ENCODE measurements around the gene SASH1. TPM values are rescaled to one million over a fixed set of nuclear protein-coding genes. Genes with fewer than 3 reads are reported as not detected.

The SASH1 gene
- total RNA-seq, 1 donor from 2014 or later, result 14.0 TPM

DNA sequence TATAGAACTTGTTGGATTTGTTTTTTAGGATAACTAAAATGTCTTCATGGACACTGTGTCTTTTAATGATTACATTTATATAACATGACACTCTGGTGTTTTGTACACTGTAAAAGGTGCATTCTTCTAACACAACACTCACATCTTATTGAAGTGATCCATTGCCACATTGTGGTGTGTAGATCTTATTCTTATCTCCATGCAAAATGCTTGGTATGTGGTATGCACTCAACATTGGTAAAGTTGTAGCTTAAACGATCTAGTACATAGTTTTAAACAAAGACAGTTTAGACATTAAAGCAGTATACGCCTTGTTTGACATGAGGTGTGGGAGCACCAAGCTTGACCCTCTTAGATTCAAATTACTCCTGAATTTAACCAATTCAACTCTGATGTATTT lies 84.7 kb downstream of the SASH1 start:
- no peak for DNase-seq (ENCODE audit: low spot score)
- ATAC-seq, result no peak

DNA sequence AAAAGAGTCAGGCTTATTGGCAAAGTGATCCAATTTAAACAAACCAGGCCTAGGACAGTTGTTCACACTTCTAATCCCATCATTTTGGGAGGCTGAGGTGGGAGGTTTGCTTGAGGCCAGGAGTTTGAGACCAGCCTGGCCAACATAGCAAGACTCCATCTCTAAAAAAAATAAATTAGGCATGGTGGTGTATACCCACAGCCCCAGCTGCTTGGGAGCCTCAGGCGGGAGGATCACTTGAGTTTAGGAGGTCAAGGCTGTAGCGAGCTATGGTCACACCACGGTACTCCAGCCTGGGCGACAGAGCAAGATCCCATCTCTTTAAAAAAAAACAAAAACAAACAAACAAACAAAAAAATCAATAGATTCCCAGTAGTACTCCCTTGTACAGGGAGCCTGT lies 86.8 kb downstream of the SASH1 start:
- DNase-seq (ENCODE audit: low spot score) (no peak), ATAC-seq (no peak)

DNA sequence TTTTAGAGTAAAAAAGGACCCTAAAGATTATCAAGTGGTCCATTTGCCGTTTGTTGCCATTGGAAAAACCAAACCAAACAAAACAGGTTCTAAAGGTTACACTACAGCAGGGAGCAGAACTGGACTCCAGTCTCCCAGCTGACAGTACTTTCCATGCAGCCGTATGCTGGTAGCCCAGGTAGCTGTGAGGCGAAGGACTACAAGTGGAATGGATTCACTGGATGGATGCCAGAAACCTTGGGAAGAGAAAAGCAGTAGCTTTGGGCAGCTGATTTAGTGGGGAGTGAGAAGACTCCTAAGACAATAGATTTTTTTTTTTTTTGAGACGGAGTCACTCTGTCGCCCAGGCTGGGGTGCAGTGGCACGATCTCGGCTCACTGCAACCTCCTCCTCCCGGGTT lies 88.3 kb downstream of the SASH1 start:
- peak; percentile 62 for ATAC-seq
- DNase-seq (ENCODE audit: low spot score), result no peak

DNA sequence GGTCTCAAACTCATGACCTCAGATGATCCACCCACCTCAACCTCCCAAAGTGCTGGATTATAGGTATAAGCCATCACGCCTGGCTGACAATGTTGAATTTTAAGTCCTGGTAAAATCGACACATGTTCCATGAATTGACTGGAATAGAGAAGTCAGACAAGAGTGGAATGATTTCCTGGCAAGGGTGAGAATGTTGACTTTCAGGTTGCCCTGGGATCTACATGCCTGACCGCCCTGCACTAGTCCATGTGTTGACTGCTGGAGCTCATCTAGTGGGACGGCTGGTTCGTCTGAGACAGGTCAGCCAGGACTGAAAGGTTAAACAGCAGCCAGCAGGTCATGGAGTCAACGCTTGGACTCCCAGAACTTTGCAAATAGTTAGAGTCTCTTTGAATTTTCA lies 88.8 kb downstream of the SASH1 start:
- peak; percentile 97 for ATAC-seq
- DNase-seq (ENCODE audit: low spot score), result peak; percentile 75

DNA sequence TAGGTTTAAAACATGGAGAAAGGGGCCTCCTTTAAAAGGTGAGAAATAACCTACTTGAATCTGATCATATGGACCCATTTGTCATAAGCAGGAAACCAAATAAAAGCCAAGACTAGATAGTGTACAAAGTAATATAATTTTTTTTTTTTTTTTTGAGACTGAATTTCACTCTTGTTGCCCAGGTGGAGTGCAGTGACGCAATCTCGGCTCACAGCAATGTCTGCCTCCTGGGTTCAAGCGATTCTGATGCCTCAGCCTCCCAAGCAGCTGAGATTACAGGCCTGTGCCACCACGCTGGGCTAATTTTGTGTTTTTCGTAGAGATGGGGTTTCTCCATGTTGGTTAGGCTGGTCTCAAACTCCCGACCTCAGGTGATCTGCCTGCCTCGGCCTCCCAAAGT lies 89.2 kb downstream of the SASH1 start:
- DNase-seq (ENCODE audit: low spot score) (no peak), ATAC-seq (peak; percentile 5)

DNA sequence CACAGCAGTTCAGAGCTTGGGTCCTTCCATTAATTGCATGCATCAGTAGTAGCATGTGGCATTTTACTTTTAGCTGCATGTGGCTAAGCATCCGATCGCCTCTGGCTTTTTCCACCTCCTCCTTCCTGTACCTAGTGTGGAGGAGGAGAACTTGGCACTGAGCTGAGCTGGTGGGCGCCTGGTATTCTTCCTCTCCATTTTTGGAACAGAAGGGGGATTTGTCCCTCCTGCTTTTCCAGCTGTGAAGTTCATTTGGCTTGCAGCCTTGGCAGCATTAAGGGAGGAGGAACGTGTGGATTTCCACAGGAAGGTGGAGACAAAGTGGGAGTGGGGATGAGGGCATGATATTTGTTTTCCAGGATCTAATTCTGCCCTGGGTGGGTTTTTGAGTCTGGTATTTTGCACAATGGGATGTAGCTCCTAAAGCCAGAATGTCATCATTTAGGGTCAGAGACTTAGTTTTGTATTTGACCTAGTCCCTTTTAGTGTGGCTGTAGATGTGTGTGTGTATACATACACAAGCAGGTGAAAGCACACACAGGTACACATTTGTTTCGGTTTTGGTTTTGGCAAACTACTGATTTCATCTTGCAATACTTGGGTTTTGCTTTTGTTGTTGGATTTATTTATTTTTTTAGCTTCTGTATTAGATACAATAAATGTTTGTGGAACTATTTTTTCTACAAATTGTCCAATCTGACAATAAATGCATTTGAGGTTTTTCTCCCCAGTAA lies 90.0 kb downstream of the SASH1 start:
- ATAC-seq (no peak), DNase-seq (ENCODE audit: low spot score) (no peak)

DNA sequence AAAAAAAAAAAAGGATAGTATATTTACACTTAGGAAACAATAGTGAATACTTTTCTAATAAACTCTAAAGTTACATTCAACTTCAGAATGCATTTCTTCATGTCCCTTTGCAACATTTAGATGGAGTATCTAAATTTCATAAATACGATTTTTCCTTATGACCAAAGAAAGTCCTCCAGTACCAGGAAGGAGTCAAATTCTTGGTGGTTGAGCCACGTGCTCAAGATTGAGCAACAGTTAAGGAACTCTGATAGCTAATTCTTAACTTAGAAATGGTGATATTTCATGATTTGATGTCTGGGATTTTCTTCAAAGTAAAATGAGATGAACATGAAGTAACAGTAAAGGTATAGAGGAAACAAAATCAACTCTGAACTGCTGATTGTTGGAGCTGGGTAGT lies 92.7 kb downstream of the SASH1 start:
- no peak for ATAC-seq
- DNase-seq (ENCODE audit: low spot score), result no peak

DNA sequence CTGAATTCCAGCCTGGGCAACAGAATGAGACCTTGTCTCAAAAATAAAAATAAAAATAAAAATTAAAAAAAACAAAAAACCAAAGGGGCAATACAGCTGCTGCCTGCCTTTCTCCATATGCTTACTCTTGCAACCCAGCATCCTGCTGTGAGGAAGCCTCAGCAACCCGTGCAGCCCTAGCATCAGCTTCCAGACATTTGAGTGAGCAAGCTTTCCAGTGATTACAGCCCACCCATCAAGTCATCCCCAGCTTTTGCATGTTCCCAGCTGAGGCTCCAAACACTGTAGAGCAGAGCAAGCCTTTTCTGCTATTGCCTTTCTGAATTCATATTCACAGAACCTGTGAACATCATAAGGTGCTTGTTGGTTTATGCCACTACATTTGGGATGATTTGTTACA lies 93.8 kb downstream of the SASH1 start:
- no peak for DNase-seq (ENCODE audit: low spot score)
- ATAC-seq, result no peak

DNA sequence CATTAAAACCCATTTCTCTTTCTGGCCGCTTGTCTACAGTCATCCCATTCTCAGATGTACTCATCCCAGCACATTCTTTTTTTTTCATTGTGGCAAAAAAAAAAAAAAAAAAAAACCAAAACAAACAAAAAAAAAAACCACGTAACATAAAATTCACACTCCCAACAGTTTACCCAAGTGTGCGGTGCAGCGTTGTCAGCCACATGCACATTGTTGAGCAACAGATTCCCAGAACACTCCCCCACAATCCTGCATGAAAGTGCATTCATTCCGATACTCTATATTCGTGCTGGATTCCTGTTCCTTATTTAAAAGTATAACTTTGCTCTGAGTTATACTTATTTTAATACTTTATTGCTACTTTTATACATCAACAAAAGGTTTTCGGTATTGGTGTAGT lies 96.0 kb downstream of the SASH1 start:
- ATAC-seq, result no peak
- no peak for DNase-seq (ENCODE audit: low spot score)

DNA sequence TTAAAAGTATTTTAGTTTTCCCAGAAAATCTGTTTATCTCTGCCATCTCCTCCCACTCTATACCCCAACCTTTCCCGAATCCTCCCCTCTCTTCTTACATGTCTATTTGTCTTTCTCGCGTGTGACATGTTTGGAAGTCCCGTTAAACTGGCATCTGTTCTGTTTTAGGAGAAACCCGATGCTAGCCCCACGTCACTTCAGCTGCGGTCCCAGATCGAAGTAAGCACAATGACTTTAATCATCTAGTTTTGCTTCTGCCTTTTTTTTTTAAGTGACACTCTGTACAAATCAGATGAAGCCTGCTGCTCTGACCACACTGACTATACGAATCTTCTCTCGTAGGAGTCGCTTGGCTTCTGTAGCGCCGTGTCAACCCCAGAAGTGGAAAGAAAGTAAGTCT lies 97.4 kb downstream of the SASH1 start:
- ATAC-seq, result no peak
- DNase-seq (ENCODE audit: low spot score), result no peak

DNA sequence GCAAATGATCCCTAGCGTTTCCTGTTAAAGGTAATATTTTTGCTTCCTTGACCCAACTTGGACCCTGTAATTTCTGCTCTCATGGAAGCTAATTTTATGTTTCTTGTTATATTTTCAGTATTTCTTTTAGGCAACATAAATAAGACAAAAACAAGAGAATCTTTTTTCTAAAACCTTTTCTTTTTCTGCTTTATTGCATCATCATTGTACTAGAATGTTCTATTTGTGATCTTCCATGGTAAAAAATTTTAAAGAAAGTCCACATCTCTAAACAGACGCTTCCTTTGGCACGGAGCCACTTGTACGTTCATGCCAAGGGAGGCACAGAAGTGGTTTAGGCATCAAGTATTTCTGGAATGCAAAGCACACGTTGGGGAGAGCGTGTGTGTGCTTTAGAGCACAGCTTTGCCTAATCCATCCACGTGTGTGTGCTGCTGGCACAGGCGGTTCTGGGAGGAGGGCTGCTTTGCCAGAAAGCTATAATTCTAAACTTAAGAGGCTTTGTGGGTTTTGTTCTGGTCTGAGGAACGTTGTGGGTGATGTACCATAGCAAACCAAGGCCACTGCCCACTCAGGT lies 98.3 kb downstream of the SASH1 start:
- peak; percentile 52 for DNase-seq (ENCODE audit: low spot score)
- peak; percentile 72 for ATAC-seq

DNA sequence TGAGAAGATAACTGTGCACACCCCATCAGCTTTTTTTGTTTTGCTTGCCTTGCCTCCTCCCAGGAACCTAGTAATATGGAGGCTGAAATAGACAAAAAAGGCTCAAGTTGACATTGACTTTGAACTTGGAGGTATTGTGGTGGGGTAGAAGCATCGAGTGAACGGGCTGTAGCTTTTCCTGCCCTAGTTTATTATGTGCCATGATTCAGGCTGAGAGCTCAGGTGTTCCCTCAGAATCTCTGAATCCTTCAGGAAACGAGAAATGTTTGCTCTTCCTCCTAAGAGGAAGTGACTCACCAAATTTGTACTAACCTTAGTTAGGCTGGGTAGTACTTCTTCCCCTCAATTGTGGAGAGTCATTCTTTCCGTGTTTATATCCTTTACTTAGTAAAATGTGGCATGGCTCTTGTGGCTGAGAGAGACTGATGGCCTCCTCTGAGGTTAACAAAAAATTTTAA lies 98.8 kb downstream of the SASH1 start:
- ATAC-seq, result peak; percentile 22
- no peak for DNase-seq (ENCODE audit: low spot score)

DNA sequence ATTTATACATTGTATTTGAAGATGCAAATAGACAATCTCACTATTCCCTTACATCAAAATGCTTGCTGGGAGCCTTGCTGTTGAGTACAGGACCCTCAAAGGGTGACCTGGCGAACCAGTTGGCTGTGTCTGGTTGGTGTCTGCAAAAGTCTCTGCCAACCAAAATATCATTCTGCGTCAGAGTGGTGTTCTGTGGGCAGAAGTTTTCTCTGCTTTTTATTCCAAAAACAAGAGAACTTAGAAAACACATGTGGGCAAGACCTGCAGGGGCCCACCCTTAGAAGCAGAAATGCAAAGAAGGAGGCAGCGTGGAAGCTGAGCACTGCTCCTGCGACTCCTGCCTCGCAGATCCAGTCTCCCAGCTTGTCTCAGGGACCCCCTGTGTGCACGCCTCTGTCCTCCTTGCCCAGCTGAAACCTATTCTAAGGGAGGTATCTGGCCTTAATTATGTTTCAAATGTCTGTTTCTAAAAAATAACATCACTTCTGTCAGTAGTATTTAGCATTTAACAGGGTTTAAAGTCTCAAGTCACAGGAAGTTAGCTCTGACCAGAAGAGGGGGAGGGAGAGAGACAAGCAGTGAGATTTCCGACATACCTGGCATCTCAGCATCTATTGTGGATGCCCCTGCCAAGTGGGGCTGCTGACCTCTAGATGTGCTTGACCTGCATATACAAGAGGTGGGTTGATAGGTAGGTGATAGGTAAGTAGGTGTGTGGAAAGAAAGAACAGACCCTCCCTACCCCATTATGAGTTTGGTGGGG lies 101.3 kb downstream of the SASH1 start:
- no peak for ATAC-seq

DNA sequence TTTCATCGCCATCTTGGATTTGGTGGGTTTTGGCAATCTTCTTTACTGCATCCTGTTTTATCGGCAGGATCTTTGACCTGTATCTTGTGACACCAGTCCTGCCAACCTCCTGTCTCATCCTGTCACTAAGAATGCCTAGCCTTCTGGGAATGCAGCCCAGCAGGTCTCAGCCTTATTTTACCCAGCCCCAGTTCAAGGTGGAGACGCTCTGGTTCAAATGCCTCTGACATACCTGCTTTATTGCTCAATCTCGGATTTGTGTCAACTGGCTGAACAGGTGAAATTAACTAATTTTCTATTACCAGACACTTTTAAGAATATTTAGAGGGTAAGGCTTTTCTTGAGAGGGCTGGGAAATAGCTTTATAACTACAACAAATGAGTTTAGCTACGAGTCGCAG lies 102.5 kb downstream of the SASH1 start:
- ATAC-seq, result no peak
- no peak for DNase-seq (ENCODE audit: low spot score)

More for the DNA sequence above, 101.3 kb downstream of the SASH1 start:
- no peak for DNase-seq (ENCODE audit: low spot score)

DNA sequence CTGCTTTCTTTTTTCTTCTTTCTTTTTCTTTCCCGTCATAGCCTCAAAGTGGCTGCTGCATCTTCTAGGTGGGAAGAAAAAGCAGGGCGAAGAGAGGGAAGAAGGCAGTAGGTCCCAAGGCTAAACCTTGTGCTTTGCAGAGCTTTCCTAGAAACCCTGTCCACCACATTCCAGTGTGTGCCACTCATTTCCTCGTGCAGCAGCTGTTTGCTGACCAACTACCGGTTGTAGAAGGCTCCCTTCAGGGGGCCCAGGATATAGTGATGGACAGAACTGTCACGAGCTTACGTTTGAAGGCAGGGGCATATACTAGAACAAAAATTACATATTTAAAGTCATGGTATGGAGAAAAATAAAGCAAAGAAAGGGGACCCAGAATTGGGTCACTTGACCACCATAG lies 103.0 kb downstream of the SASH1 start:
- DNase-seq (ENCODE audit: low spot score) (no peak), ATAC-seq (no peak)

DNA sequence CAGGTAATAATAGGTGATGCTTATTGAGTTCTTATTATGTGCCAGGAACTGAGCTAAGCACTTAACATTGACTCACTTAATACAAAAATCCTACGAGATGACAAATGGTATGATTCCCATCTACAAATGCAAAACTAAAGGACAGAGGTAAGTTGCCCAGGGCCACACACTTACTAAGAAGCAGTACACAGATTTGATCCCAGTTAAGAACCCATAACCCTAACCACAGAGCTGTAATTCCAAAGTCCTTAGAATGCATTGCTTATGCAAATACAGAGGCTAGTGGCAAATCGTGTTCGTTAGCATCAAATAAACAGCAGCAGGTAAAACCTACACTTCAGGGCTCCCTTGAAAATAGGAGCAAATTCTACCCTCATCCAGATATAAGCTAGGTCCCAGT lies 104.0 kb downstream of the SASH1 start:
- no peak for ATAC-seq

DNA sequence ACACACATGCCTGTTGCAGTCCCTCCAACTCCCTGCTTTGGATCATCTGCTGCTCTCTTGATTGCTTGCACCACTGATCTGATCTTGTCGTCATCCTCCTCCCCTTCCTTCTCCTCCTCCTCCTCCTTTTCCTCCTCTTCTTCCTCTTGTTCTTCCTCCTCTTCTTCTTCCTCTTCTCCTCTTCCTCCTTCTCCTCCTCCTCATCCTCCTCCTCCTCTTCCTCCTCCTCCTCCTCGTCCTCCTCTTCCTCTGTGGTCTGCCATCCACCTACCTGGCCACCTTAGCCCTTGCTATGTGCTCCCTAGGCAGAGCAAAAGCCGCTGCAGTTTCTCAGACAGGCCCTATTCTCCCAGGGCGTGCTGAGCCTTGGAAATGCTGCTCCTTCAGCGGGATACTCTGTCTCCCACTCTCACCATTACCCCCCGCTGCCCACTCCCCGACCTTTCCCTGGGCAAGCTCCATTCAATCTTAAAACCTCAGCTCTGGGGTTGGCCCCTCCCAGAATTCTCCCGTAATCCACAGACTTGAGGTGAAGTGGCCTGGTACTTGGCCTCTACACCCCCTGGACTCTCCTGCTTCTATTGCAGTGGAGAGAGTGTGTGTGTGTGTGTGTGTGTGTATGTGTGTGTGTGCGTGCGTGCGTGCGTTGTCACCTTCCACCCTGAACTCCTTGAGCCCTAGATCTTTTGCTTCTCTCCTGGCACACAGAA lies 105.0 kb downstream of the SASH1 start:
- ATAC-seq (no peak), DNase-seq (ENCODE audit: low spot score) (no peak)

More for the DNA sequence above, 104.0 kb downstream of the SASH1 start:
- no peak for DNase-seq (ENCODE audit: low spot score)

DNA sequence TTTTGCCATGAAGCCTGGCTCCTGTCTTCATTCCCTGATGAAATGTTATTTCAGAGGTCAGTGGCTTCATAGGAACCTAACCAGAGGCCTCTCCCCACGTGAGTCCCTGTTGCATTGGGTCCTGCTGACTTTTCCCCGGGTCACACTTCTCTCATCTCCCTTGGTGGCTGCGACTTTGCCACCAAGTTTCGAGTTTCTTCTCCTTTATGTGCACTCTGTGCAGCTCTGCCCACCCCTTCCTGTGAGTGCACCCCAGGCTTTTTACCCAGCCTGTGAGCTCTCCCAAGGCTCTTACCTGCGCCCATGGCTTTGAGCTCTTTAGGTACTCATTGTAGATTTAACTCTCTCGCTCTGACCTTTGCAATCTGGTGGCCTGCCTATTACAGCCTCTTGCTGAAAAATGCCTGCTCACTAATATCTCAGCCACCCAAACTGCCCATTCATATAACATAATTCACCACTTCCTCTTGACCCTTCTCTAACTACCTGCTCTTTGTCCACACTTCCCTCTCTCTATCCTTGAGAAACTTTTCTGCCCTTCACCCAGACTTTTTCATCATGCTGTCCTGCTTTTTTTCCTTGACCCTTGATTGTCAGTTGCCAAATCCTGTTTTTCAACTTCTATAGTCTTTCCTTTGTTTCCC lies 105.9 kb downstream of the SASH1 start:
- no peak for DNase-seq (ENCODE audit: low spot score)
- ATAC-seq, result peak; percentile 39

DNA sequence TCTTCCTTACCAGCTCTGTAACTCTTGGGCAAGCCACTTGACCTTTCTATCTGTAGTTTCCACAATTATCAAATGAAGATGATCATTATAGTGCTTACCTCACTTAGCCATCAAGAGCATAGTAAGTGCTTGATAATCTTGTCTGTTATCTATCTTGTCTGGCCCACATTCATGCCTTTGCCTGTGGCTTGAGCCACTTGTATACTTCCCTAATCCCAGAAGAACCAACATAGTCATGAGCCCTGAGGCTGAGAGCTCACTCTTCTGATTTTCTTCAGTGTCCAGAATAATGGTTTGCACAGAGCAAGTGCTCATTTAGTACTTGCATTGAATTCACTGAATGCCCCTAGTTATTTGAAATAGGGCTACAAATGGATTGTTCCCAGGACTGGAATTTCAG lies 108.2 kb downstream of the SASH1 start:
- DNase-seq (ENCODE audit: low spot score) (no peak), ATAC-seq (no peak)

DNA sequence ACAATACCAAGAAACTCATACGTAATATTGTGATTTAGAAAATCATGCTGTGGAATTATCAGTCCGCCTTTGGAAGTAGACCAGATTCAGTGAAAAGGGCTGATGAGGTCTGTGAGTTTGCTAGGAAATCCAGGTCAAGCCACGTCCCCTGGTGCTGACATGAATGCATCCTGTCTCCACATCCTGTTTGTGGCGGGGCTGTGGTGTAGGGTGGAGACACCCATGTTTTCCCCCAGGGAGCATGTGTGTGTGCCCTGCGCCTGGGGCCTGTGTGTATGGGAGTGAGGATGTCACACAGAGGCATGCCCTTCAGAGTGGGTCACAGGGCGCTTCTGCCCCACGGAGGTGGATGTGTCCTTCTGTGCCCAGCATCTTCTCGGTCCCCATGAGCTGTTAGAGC lies 109.1 kb downstream of the SASH1 start:
- ATAC-seq (peak; percentile 44), DNase-seq (ENCODE audit: low spot score) (no peak)

DNA sequence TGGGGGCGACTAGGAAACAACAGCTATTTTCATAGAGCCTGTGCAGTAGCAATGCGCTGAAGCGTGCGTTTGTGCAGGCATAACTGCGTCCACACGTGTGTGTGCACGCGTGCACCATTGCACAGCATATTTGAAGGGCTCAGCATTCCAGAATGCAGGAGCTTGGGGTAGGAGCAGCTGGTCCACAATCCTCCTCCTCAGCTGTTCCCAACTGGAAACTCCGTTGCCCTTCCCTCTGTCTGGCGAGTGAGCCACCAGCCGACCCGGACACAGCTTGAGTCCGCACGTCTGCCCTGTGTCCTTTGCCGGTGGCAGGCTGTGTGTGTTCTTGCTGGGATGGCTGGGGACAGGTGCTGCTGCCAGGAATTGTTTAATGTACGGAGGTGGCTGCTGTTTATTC lies 110.2 kb downstream of the SASH1 start:
- ATAC-seq, result no peak
- no peak for DNase-seq (ENCODE audit: low spot score)
